ENCODE results near the gene KCNG2.

Gene KCNG2

GRCh38 chr18:79912409-79912991, 114.8 kb downstream of the KCNG2 start:
- FAIRE-seq = no peak

- FAIRE-seq = no peak
Observed at GRCh38 chr18:79912994-79913831, 115.5 kb downstream of the KCNG2 start.

GRCh38 chr18:79914614-79915160, 116.9 kb downstream of the KCNG2 start:
- no peak for FAIRE-seq

DNA sequence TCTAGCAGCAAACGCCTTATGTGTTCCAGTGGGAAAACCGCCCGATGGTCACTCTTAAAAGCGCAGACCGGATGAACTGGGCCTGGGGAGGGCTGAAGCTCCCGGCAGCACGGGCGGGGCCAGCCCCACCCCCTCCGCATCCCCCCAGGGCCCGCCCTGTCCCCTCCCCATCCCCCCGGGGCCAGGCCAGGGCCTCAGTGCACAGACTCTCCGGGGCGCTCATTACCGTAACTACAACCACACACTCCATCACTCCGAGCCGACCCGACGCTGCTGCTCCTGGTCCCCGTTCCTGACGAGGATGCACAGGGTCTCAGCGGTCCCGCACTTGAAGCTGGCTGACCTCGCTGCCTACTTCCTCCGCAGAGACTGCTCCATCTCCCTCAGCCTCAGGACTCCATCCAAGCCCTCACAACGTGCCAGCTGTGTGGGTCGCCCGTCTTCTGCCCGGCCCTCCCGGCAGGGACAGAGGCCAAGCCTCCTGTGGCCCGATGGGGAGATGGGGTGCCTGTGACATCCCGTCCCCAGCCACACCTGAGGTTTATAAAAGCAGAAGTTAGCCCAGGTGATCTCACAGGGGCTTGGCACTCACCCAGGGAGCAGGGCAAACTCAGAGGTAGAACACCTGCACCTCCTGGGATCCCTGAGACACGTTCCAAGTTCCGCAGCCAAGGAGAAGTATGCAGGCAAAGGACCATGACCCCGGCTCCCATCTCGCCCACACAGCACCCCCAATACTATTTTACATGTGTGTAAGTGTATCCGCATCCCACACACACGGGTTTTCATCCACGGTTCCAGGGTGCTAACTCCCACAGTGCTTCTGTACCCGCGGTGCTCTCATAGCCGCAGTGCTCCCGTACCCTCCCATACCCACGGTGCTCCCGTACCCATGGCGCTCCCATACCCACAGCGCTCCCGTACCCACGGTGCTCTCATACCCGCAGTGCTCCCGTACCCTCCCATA, 117.7 kb downstream of the KCNG2 start:
- FAIRE-seq = no peak

DNA sequence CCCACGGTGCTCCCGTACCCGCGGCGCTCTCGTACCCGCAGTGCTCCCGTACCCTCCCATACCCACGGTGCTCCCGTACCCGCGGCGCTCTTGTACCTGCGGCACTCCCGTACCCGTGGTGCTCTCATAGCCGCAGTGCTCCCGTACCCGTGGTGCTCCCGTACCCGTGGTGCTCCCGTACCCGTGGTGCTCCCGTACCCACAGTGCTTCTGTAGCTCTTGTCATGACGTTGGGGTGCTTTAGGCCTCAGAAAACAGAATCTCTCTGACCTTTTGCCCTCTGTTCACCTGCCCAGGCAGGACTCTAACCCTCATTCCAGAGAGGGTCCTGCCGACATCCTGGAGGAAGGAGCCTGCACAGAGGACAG, 118.4 kb downstream of the KCNG2 start:
- FAIRE-seq = no peak

DNA sequence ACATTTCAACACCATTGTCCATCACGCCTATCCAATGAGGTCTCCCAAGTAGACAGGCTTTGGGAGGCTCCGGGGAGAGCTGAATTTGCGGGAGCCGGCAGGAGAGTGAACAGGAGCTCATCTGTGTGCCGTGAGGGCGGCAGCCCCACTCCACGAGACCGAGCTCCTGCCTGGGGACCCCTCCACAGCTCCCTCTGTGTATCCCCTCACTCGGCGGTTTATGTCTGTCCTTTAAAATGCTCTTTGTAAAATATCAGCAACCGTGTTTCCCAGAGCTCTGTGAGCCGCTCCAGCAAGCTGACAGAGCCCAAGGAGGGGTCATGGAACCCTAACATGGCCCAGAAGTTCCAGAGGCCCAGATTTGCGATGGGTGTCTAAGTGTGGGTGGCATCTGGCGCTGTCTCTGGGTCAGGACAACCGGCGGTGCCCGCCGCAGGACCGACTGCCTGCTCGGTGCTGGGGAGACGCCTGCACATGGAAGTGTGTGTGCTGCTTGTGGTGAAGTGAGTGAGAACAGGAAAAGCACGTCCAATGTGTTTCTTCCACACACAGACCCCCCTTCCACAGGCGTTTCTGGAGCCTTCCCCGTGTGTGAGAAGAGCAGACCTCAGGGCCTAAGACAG, 118.9 kb downstream of the KCNG2 start:
- FAIRE-seq = no peak

GRCh38 chr18:79917169-79917852, 119.6 kb downstream of the KCNG2 start:
- no peak for FAIRE-seq

GRCh38 chr18:79917853-79918614, 120.3 kb downstream of the KCNG2 start:
- no peak for FAIRE-seq

DNA sequence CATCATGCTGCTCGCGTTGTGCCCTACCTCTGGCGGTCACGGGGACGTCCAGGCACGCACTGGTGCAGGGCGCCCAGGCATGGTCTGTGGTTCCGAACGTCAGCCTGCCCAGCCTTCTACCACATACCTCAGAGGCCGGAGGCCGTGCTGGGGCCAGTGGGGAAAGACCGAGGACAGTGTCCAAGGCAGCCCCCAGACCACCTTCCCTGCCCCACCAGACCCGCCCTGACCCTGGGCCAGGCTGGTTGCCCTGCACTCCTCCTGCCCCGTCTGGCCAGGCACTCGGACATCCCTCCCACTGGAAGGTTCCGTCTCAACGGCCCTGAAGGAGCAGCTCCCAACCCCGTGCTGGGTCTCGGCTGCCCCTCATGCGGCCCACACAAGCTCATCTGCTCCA, 120.9 kb downstream of the KCNG2 start:
- FAIRE-seq = no peak

GRCh38 chr18:79919089-79919488, 121.4 kb downstream of the KCNG2 start:
- no peak for FAIRE-seq

GRCh38 chr18:79921984-79922965, 124.5 kb downstream of the KCNG2 start:
- no peak for FAIRE-seq

GRCh38 chr18:79922971-79923411, 125.3 kb downstream of the KCNG2 start:
- FAIRE-seq = no peak

DNA sequence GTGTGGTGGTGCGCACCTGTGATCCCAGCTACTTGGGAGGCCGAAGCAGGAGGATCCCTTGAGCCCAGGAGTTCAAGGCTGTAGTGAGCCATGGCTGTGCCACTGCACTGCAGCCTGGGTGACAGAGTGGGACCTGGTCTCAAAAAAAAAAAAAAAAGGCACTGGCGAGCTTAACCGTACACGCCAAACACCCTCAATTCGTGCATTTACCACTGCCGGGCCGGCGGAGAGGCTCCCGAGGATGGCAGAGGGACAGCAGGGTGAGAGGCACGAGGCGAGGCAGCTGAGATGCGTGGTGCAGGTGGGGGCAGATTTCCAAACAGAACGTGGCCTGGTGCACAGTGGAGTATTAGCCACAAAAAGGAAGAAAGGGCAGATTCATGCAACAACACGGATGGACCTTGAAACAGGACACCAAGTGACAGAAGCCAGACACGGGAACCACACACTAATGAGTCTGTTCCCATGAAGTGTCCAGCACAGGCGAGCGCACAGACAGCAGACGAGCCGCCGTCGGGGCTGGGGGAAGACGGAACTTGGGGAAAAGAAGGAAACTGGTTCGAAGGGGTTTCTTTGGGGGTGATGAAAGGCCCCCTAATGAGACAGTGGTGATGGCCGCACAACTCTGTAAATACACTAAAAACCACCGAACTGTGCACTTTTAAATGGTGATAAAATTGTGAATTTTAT, 126.3 kb downstream of the KCNG2 start:
- FAIRE-seq = no peak

DNA sequence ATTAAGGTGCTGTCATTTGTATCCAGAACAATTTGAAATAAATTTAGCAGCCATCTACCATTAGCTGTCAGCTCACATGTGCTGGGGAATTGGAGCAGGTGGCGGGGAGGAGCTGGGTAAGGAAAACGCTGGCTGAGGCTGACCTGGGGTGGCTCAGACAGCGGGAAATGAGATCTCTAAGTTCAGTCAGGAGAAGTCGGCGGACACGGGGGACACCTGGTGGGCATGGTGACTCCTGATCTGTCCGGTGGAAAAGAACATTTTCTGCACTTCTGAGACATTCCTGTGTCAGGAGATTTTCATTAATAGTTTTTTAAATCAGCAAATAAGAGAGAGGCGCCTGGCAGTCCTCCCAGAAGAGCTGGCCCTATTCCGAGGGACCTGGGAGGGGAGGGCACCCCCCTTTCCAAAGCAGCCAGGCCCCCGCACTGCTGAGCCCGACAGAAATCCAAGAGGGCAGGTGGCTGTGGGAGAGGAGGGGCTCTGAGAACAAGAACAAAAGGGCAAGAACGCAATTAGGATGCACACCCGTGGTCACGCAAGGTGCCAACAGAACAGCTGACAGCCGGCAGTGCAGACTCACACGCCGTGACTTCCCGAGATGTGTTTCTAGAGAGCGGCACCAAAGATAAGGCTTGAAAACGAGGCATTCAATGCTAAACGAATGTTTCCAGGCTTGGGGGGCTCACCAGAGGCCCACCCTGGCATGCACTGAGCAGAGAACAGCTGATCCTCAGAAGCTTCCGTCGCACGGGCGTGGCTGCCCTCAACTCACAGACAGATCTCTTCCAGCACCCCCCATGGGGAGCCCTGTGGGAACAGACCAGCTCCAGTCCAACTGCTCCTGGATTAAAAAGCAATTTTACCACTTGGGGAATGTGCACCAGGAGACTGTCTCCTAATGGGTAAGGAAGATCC, 127.3 kb downstream of the KCNG2 start:
- no peak for FAIRE-seq

GRCh38 chr18:79926306-79926705, 128.6 kb downstream of the KCNG2 start:
- FAIRE-seq = no peak

- no peak for FAIRE-seq
Observed at GRCh38 chr18:79926715-79927606, 129.2 kb downstream of the KCNG2 start.

Measured in G401.6 (cell line).